T47D (cell line): ENCODE measurements around the gene STAC3.
A peak's percentile ranks its signal among the peaks of the same experiment; 100 is the strongest.

ENCODE experiments used
- DNase-seq, 2 experiments: peaks; one replicate each; pipeline versions ENCODE4 v3.0.0 to v3.0.0-alpha.2; 2011 to 2012; ENCODE audit warnings: low read depth in 1 of 2, low spot score in 1 of 2
- JUND ChIP-seq: IDR thresholded peaks from 2 replicates; pipeline ENCODE4 v1.6.1; 2012; ENCODE audit warnings: low read depth
- in situ Hi-C: cut with HindIII; loops from 2 replicates; pipeline ENCODE4 v1.10.0; 2016; ENCODE audit warnings: low sequenced_read_pairs, low pct_unique_long_range_greater_than_20kb

The STAC3 gene

GRCh38 chr12:57229634-57230380 is 21.2 kb downstream of the STAC3 start, which contains the start of gene SHMT2:
Gene SHMT2, plus strand, starts transcription at chr12:57229711. Its CDS starts 68 bp downstream, at chr12:57229779.
- peak; percentile 97 to 100 for DNase-seq
- in situ Hi-C loops: no loop called here
- TF ChIP-seq JUND: no peak

GRCh38 chr12:57229046-57229633 is 21.8 kb downstream of the STAC3 start:
- no peak for DNase-seq
- no peak for TF ChIP-seq JUND
- in situ Hi-C loops: no loop called here

GRCh38 chr12:57227315-57228115 is 23.5 kb downstream of the STAC3 start:
- no peak for TF ChIP-seq JUND
- peak in 1 of 2 experiments; percentile 77 for DNase-seq
- in situ Hi-C loops: no loop called here

GRCh38 chr12:57226588-57227314 is 24.2 kb downstream of the STAC3 start:
- in situ Hi-C loops: no loop called here
- no peak for TF ChIP-seq JUND
- DNase-seq: no peak

GRCh38 chr12:57225680-57226210 is 25.2 kb downstream of the STAC3 start:
- no peak for DNase-seq
- in situ Hi-C loops: no loop called here
- no peak for TF ChIP-seq JUND

DNA sequence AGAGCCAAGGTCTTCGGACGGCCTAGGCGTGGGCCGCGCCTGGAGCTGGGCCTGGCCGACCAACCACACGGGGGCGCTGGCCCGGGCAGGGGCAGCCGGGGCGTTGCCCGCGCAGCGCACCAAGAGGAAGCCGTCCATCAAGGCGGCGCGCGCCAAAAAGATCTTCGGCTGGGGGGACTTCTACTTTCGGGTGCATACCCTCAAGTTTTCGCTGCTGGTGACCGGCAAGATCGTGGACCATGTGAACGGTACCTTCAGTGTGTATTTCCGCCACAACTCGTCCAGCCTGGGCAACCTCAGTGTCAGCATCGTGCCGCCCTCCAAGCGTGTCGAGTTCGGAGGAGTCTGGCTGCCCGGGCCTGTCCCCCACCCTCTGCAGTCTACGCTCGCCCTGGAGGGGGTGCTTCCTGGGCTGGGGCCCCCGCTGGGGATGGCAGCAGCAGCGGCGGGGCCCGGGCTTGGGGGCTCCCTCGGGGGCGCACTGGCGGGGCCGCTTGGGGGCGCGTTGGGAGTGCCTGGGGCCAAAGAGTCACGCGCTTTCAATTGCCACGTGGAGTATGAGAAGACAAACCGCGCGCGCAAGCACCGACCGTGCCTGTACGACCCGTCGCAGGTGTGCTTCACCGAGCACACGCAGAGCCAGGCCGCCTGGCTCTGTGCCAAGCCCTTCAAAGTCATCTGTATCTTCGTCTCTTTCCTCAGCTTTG is 25.9 kb downstream of the STAC3 start:
- in situ Hi-C loops: no loop called here
- no peak for DNase-seq
- TF ChIP-seq JUND: no peak

GRCh38 chr12:57224278-57224972 is 26.6 kb downstream of the STAC3 start:
- in situ Hi-C loops: no loop called here
- TF ChIP-seq JUND: no peak

GRCh38 chr12:57223191-57224165 is 27.5 kb downstream of the STAC3 start:
- no peak for TF ChIP-seq JUND
- in situ Hi-C loops: no loop called here
- DNase-seq: no peak

More at GRCh38 chr12:57224278-57224972, 26.6 kb downstream of the STAC3 start:
- DNase-seq: no peak

- no peak for TF ChIP-seq JUND
- in situ Hi-C loops: no loop called here
- no peak for DNase-seq
Measured at GRCh38 chr12:57222286-57223190, 28.4 kb downstream of the STAC3 start.
